HG03108 (cell line): ENCODE results near the gene PTPRR.
A peak's percentile ranks its signal among the peaks of the same experiment; 100 is the strongest.
"Not testable (repeated sequence)": the region's sequence is repeated elsewhere in the genome, so short reads cannot be mapped to it uniquely, and the experiment has no call there.

Experiments
- ATAC-seq: cut with Tn5 transposase; IDR thresholded peaks from one replicate; pipeline ENCODE4 v1.9.1; 2021; ENCODE audit warnings: moderate library complexity; ENCODE audit not compliant: unreplicated experiment

PTPRR gene

DNA sequence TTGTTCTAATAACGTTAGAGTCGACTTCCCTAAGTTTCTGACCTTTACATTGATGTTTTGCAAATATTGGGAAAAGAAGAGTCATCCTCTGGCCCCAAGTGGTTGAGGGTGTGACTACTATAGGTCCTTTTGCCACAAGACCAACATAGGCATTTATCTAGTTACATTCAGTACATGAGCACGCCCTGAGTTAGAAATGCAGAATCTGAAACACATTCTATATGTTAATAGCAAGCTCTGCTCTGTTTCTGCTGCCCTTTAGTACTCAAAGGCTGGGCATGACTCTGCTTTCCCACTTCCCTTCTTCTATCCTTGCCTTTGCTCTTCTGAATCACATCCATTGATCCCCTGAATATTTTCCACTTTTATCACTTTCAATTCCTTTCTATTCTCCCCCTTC is 168.2 kb downstream of the PTPRR start:
- no peak for ATAC-seq

- no peak for ATAC-seq
These were observed 170.6 kb downstream of the PTPRR start for GRCh38 chr12:70749931-70750330.

DNA sequence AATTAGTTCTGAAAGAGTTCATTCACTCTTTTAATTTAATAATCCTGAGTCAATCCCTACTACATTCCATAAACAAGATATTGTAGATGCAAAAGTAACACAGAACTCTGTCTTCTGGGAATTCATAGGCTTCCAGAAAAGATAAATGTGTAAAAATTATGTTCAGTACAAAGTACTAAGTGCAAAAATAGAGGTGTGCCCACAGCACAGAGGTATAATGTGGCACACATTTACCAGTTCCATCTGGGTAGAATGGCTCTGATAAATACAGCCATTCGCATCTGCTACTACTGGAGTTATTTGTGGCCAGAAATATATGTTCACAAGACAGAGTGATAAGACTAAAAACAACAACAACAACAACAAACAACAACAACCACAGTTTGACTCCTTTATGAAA is 171.7 kb downstream of the PTPRR start:
- ATAC-seq = no peak

GRCh38 chr12:70747445-70748260 is 172.9 kb downstream of the PTPRR start:
- no peak for ATAC-seq

GRCh38 chr12:70745048-70745447 is 175.5 kb downstream of the PTPRR start:
- no peak for ATAC-seq

GRCh38 chr12:70744178-70744577 is 176.4 kb downstream of the PTPRR start:
- ATAC-seq = no peak

DNA sequence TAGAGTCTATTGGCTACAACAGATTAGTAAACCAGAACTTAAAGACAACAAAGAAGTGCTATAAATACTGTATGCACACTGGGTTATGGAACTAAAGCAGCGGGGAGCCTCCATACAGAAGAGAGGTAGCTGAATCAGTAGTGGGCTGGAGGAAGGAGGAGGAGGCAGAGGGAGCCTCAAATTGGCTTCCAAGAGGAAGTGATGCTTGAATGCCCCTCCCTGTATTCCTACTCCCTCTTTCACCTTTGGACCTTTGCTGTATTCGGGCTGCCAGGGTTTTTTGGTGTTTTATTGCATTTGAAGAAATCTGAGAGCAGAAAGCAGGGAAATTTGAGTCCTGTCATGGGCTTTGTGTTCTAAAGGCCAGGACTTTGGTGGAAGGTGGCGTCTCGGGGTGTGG is 179.3 kb downstream of the PTPRR start:
- no peak for ATAC-seq

DNA sequence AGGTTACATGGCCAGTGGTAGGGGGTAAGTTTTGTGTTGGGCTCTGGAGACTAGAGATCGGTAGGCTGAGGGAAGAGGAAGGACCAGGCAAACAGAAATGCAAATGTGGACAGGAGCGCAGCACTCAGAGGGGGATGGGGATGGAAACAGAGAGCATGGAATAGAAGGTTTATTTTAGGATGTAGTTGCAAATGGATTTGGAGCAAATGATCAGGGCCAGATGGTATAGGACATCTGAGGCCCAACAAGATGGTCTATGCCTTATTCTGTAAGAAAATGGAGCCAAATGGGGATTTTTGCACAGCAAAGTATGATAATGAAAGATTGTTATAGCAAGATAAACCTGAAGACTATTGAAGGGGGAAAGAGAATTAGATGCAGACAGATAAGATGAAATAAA is 180.8 kb downstream of the PTPRR start:
- ATAC-seq = no peak

DNA sequence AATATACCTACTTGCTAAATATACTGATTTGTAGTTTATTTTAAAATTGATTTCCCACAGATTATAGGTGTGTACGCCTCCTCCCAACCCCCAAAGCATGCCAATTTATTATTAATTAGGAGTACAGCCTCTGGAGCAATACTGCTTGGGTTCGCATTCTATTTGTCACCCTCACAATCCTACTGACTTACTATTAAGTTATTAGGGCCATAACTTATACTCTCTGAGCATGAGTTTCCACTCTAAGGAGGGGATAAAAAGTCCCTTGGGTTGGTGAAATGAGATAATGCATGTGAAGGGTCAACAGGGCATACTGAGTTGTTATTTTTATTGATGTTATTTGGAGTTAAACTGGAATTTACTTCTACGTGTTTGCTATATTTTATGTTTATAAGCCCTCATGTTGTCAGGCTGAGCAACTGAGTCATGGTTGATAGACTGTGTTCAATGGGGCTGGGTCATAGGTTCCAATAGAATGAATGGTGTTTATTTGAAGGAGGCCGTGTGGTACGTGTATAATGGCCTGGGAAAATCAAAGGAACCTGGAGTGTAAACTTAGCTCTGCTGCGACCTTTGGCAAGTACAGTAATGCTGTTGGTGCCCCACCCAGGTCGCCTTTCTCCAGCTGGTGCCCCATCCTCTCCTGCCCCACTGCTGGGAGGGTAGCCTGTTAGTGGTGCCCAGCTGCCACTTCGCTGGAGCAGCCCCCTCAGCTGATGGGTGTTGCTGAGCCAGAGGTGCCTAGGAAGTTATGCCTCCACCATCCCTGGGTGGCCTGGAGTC is 184.0 kb downstream of the PTPRR start:
- ATAC-seq = no peak

- ATAC-seq = not testable (repeated sequence)
These were observed 185.3 kb downstream of the PTPRR start for GRCh38 chr12:70735197-70735596.

- peak; percentile 81 for ATAC-seq
These were observed 187.2 kb downstream of the PTPRR start for GRCh38 chr12:70733385-70733784.

DNA sequence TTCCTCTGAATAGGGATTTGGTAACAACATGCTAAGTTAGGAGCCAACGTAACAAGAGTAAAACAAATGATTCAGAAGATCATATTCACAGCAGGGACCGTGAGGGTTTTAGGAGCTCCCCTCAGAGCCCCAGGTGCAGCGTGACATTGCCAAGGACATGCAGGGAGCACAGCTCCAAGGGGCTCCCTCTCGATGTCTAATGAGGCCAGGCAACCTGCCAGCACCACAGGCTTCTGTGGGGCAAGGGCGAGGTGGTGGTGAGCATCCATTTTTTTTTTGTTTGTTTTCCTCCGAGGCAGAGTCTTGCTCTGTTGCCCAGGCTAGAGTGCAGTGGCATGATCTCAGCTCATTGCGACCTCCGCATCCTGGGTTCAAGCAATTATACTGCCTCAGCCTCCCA is 188.3 kb downstream of the PTPRR start:
- ATAC-seq = no peak

- ATAC-seq = no peak
These were observed 189.8 kb downstream of the PTPRR start for GRCh38 chr12:70730675-70731180.

- no peak for ATAC-seq
These were observed 196.1 kb downstream of the PTPRR start for GRCh38 chr12:70724444-70724843.

DNA sequence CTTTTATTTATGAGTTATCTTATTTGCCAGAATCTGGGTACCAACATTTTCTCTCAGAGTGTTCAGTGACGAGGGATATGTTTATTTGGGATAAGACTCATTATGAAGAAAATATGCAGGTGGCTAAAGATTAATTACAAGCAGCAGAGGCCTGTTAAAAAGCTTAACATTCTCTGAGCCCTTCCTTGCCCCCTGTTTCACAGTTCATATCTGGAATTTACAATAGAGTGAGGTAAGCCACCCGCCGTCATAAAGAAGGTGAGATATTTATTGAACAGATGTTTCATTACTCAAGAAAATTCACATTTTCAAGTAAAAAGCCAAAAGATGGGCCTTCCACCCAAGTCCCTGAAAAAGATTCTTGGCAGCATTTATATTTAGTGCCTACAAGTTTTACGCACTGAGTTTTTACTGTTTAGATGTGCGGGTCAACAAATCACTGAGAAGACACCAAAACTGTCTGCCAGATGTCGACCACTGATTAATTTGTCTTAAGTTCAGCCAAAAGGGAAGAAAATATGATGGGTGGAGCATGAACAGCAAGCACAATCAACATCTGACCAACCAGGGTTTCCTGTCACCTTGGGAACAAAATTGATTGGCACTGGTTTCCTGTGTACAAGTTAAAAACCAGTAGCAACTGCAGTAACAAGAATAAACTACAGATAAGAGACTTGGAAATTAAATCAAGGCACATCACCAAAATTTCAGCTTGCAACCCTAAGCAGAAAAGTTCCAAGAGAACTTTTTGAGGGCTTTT is 197.8 kb downstream of the PTPRR start:
- ATAC-seq = no peak

DNA sequence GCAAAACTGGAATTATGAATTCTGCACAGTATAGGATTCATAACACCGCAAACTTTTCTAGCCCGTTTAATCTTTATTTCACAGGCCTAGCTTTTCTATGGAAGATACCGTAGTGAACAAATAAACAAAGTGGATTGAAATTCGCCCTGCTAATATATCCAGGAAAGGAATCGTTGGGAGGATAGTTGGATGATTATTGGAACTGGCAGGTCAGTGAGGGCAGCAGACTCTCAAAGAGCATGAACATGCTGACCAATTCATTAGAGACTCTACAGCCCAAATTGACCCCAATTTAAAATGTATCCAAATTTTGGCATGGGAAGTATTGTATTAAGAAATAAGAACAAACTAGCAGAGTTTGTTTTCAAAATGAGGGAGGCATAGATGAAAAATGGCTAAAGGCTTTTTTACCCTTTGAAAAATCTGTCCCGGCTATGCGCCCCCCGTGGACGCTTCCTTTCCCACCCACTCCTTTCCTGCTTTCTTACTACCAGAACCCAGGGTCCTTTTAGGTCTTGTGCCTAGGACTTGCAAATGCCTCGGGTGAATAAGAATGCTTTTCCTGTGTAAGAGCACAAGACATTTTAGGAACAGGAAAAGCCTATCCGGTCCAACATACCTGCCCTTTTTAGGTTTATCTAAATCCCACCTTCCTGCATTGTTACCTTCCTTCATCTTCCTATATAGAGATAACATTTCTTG is 198.7 kb downstream of the PTPRR start:
- ATAC-seq = no peak

DNA sequence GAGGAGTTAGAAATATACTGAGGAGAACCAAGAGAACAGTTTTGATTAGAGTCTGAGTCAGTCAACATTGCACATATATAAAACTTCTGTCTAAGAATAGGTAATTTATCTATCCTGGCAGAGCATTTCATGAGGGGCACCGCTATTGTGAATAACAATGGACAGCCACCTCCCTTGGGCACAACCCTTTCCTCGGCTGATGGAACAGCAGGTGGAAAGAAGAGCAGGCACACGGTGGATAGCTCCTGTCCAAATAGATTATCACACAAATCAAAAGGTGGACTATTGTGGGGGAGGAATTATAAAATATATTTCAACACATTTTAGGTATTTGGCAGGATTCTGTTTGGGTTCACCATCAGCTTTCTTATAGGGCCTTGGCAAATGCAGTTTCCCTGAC is 199.3 kb downstream of the PTPRR start:
- no peak for ATAC-seq

GRCh38 chr12:70719672-70720420 is 200.7 kb downstream of the PTPRR start:
- ATAC-seq = no peak

GRCh38 chr12:70719071-70719470 is 201.5 kb downstream of the PTPRR start:
- no peak for ATAC-seq

DNA sequence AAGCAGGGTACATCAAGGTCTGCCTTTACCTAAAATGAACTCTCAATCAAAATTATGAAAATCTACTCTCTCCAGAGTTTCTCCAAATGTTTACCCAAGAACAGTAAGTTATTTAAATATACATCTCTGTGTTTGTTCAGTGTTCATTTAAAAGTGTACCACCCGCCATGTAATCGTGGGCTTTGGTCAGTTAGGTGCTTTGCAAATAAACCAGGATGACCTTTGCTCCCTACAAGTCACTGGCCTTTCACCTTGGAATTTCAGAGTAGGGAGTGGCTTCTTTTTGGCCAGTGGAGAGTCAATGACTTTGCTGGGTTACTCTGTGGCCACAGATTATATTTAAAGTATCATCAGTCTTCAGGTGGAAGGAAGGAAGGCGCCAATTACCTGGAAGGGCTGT is 208.7 kb downstream of the PTPRR start:
- no peak for ATAC-seq
